IMR-90 (cell line): Measurements from ENCODE around the gene FH. TPM values are rescaled to one million over a fixed set of nuclear protein-coding genes. Genes with fewer than 3 reads are reported as not detected.

Source experiments
- ATAC-seq: fragments of 200-7000 bp; cut with Tn5 transposase; 2 replicates; pipeline ENCODE4 v1.9.1; 2020; ENCODE audit warnings: low read depth, mild to moderate bottlenecking, moderate library complexity
- BruUV-seq: library from RNA; stranded (reverse); fragments of 400-500 nt; replicated peaks from 2 replicates; lab custom pipeline; 2021; lab: Mats Ljungman, UMichigan
- CTCF ChIA-PET: fragments of 300-600 bp; formaldehyde crosslinking; extraction: SDS; loops from one replicate; lab custom pipeline; 2021; ENCODE audit warnings: antibody characterized with exemption; lab: Yijun Ruan, JAX
- POLR2A ChIA-PET: fragments of 300-600 bp; sonication (Branson Sonifier 250); formaldehyde crosslinking; loops from one replicate; lab custom pipeline; 2022; ENCODE audit warnings: antibody characterized with exemption; ENCODE audit not compliant: unreplicated experiment; lab: Charles Lee
- DNase-seq: peaks from one replicate; pipeline ENCODE4 v3.0.0; 2013
- H2AFZ ChIP-seq: replicated peaks from 2 replicates; pipeline ENCODE3; 2013; ENCODE audit warnings: low read length, mild to moderate bottlenecking; ENCODE audit not compliant: poor library complexity
- H2AK5ac ChIP-seq: 2 replicates; pipeline ENCODE4 v1.6.1; 2013; ENCODE audit warnings: low read depth, low read length, inconsistent platforms
- H2AK9ac ChIP-seq: replicated peaks from 2 replicates; pipeline ENCODE3; 2013; ENCODE audit warnings: mild to moderate bottlenecking, low read depth, low read length, moderate library complexity; ENCODE audit not compliant: poor library complexity
- H2BK120ac ChIP-seq: 2 replicates; pipeline ENCODE4 v1.6.1; 2013; ENCODE audit warnings: low read depth, low read length, inconsistent platforms
- H2BK15ac ChIP-seq: 3 replicates; pipeline ENCODE4 v1.6.1; 2013; ENCODE audit warnings: low read depth, low read length, inconsistent platforms
- H2BK20ac ChIP-seq: 2 replicates; pipeline ENCODE4 v1.6.1; 2013; ENCODE audit warnings: low read depth, mild to moderate bottlenecking, inconsistent platforms, low read length, moderate library complexity
- H2BK5ac ChIP-seq: 2 replicates; pipeline ENCODE4 v1.6.1; 2013; ENCODE audit warnings: mild to moderate bottlenecking, low read depth, low read length, inconsistent platforms; ENCODE audit not compliant: poor library complexity, severe bottlenecking
- H3K14ac ChIP-seq: replicated peaks from 2 replicates; pipeline ENCODE4 v1.6.1; 2013; ENCODE audit warnings: low read depth, low read length, inconsistent platforms
- H3K18ac ChIP-seq: 2 replicates; pipeline ENCODE4 v1.6.1; 2013; ENCODE audit warnings: low read depth, low read length, control low read depth
- H3K23ac ChIP-seq: 2 replicates; pipeline ENCODE4 v1.6.1; 2013; ENCODE audit warnings: low read depth, low read length, inconsistent platforms
- H3K27ac ChIP-seq: 2 replicates; pipeline ENCODE4 v1.5.1; 2013; ENCODE audit warnings: mild to moderate bottlenecking, control low read depth, low read length; ENCODE audit not compliant: insufficient read depth
- H3K27me3 ChIP-seq: 2 replicates; pipeline ENCODE4 v1.6.1; 2013; ENCODE audit warnings: low read length; ENCODE audit not compliant: control insufficient read depth, insufficient read depth
- H3K36me3 ChIP-seq: 2 replicates; pipeline ENCODE4 v1.6.1; 2013; ENCODE audit warnings: low read length, mixed read lengths; ENCODE audit not compliant: control insufficient read depth, insufficient read depth
- H3K4ac ChIP-seq: 2 replicates; pipeline ENCODE4 v1.6.1; 2013; ENCODE audit warnings: low read depth, low read length, inconsistent platforms
- H3K4me1 ChIP-seq: 2 replicates; pipeline ENCODE4 v1.6.1; 2013; ENCODE audit warnings: low read length, mixed read lengths; ENCODE audit not compliant: control insufficient read depth, insufficient read depth
- H3K4me2 ChIP-seq: 2 replicates; pipeline ENCODE4 v1.6.1; 2013; ENCODE audit warnings: low read depth, mild to moderate bottlenecking, control low read depth, low read length, moderate library complexity
- H3K4me3 ChIP-seq: 2 replicates; pipeline ENCODE4 v1.5.1; 2013; ENCODE audit warnings: low read depth, mild to moderate bottlenecking, control low read depth, low read length, moderate library complexity; ENCODE audit not compliant: insufficient read depth
- H3K56ac ChIP-seq: 2 replicates; pipeline ENCODE4 v1.6.1; 2013; ENCODE audit warnings: low read length, inconsistent platforms; ENCODE audit not compliant: insufficient read depth; ENCODE audit errors: extremely low read depth
- H3K79me1 ChIP-seq, 2 experiments: 2 replicates each; pipeline ENCODE4 v1.6.1; 2013; ENCODE audit warnings: low read length in 2 of 2, inconsistent platforms in 1 of 2, low read depth in 1 of 2
- H3K9ac ChIP-seq: 2 replicates; pipeline ENCODE4 v1.6.1; 2013; ENCODE audit warnings: low read depth, low read length, control low read depth
- H3K9me1 ChIP-seq: 2 replicates; pipeline ENCODE4 v1.6.1; 2013; ENCODE audit warnings: low read length, inconsistent platforms; ENCODE audit not compliant: insufficient read depth
- H3K9me3 ChIP-seq: 2 replicates; pipeline ENCODE4 v1.6.1; 2013; ENCODE audit warnings: low read length; ENCODE audit not compliant: control insufficient read depth, insufficient read depth
- H4K20me1 ChIP-seq: 2 replicates; pipeline ENCODE4 v1.6.1; 2013; ENCODE audit warnings: low read length, inconsistent platforms; ENCODE audit not compliant: insufficient read depth
- H4K5ac ChIP-seq: 2 replicates; pipeline ENCODE4 v1.6.1; 2013; ENCODE audit warnings: mild to moderate bottlenecking, low read depth, low read length, control low read depth
- H4K8ac ChIP-seq, 2 experiments: 2 replicates each; pipeline ENCODE4 v1.6.1; 2013; ENCODE audit warnings: low read depth in 2 of 2, low read length in 2 of 2, control low read depth in 1 of 2, inconsistent platforms in 1 of 2
- H4K91ac ChIP-seq: 2 replicates; pipeline ENCODE4 v1.6.1; 2013; ENCODE audit warnings: low read depth, low read length, inconsistent platforms; ENCODE audit not compliant: insufficient read depth
- CEBPB ChIP-seq: IDR thresholded peaks from 2 replicates; pipeline ENCODE4 v1.6.1; 2012; ENCODE audit warnings: low read depth, low read length, improper control_type of control experiment
- MAFK ChIP-seq: IDR thresholded peaks from 2 replicates; pipeline ENCODE4 v1.6.1; 2012; ENCODE audit warnings: low read depth, low read length, improper control_type of control experiment
- MAZ ChIP-seq: IDR thresholded peaks from 2 replicates; pipeline ENCODE4 v1.6.1; 2012; ENCODE audit warnings: low read depth, mild to moderate bottlenecking, low read length, improper control_type of control experiment, moderate library complexity, borderline replicate concordance
- MXI1 ChIP-seq: IDR thresholded peaks from 2 replicates; pipeline ENCODE4 v1.6.1; 2012; ENCODE audit warnings: low read depth, mild to moderate bottlenecking, low read length, moderate library complexity, borderline replicate concordance
- SMC3 ChIP-seq: fragments of 150-350 bp; IDR thresholded peaks from 2 replicates; pipeline ENCODE4 v1.6.1; 2016; ENCODE audit warnings: low read depth, mild to moderate bottlenecking, antibody characterized with exemption, low read length, moderate library complexity
- WGBS, 2 experiments: methylation state at CpG; one replicate each; pipeline versions ENCODE4 v1.1.5 to v1.1.7; 2013; ENCODE audit warnings: missing lambda C conversion rate in 2 of 2; ENCODE audit not compliant: insufficient read length in 1 of 2; ENCODE audit errors: extremely low coverage in 2 of 2; 5-methylcytosine and 5-hydroxymethylcytosine counted together
- dilution Hi-C: fragments of 300-500 bp; cut with HindIII; formaldehyde crosslinking; loops from one replicate; pipeline ENCODE4 v1.14.3; 2018; ENCODE audit warnings: low sequenced_read_pairs; ENCODE audit not compliant: unreplicated experiment
- in situ Hi-C: fragments of 300-500 bp; cut with MboI; formaldehyde crosslinking; loops from 3 replicates; pipeline ENCODE4 v1.14.3; 2019; ENCODE audit warnings: low sequenced_read_pairs, inconsistent platforms, mixed read lengths
- intact Hi-C: fragments of 100-400 bp; cut with micrococcal nuclease; formaldehyde crosslinking; loops from 2 replicates; pipeline ENCODE4 v1.10.0; 2022
- polyA plus RNA-seq, 3 experiments: library from polyadenylated mRNA; depleted of rRNA; stranded (reverse); fragments of >200 nt; gene quantifications; 2 replicates each; pipeline ENCODE4 v1.2.3, GENCODE V29; 2012; ENCODE audit warnings: low replicate concordance in 1 of 3
- total RNA-seq: library from RNA; depleted of rRNA; stranded (reverse); fragments of >200 nt; gene quantifications from 2 replicates; pipeline ENCODE4 v1.2.3, GENCODE V29; 2012
- TF ChIP-seq, protein P1 (sequence below): fragments of 150-350 bp; IDR thresholded peaks from 2 replicates; pipeline ENCODE4 v1.6.1; 2017; ENCODE audit warnings: mild to moderate bottlenecking, antibody characterized with exemption, low read length, low read depth

Gene FH
- total and polyA plus RNA-seq, 2 of the 4 experiments (the other 2 are of a cell fraction): 75.5 to 78.7 TPM

DNA sequence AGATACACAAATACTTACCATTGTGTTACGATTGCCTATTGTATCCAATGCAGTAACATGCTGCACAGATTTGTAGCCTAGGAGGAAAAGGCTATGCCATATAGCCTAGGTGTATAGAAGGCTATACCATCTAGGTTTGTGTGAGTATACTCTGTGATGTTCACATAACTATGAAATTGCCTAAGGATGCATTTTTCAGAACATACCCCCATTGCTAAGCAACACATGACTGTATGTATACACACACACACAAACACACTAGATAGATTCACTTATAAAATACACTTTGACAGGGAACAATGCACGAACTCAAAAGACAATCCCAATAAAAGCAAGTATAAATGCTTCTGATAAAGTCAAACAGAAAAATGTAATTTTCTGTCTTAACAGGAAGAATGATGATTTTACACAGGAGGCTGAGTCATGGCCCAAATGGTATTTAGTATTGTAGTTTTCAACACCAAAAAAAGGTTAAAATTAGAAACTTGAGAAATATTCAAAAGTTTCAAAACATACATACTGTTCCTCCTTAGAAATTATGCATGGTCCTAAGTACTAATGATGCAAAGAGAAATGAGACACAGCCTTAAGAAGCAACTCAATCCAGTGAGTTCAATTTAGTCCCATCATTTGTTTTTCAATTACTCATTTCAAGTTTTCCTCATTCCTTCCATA, 12.2 kb downstream of the FH start:
- no peak overlapping the region for H3K14ac ChIP-seq
- no peak overlapping the region for H4K8ac ChIP-seq
- H2BK5ac ChIP-seq: no peak overlapping the region
- H3K27me3 ChIP-seq: no peaks in the 10 kb centered on the region
- no peak overlapping the region for H4K5ac ChIP-seq
- H3K56ac ChIP-seq: no peak overlapping the region
- no peak overlapping the region for H2BK20ac ChIP-seq
- no peak overlapping the region for H2BK15ac ChIP-seq
- H4K20me1 ChIP-seq: no peaks in the 10 kb centered on the region
- no TSS peak for BruUV-seq
- ChIA-PET POLR2A (no interaction called here), CTCF (no interaction called here)
- DNase-seq (peak; percentile 14), ATAC-seq (peak; percentile 46)
- intact Hi-C loops: no loop called here
- H3K9me3 ChIP-seq: no peaks in the 10 kb centered on the region
- no peak overlapping the region for H3K4ac ChIP-seq
- H2AK9ac ChIP-seq: no peak overlapping the region
- dilution Hi-C loops: no loop called here
- H3K9me1 ChIP-seq: no peaks in the 10 kb centered on the region
- no peak overlapping the region for H3K18ac ChIP-seq
- H3K36me3 ChIP-seq: peaks cover 24% of the 10 kb centered on the region
- no peak overlapping the region for H3K27ac ChIP-seq
- H3K4me3 ChIP-seq: no peak overlapping the region
- H2AK5ac ChIP-seq: no peak overlapping the region
- in situ Hi-C loops: loop anchor here (25.0 kb wide), 1 partner anchor 1320 kb away; no protein-coding TSS in a partner anchor
- no peak overlapping the region for H3K9ac ChIP-seq
- WGBS, 2 experiments: no CpG with 5 or more reads among the region's 2 CpGs
- H2AFZ ChIP-seq: no peak overlapping the region
- H3K4me2 ChIP-seq: no peak overlapping the region
- TF ChIP-seq MAZ (no peak), SMC3 (no peak), CEBPB (no peak), MAFK (no peak), MXI1 (no peak)
- TF ChIP-seq, protein P1, sequence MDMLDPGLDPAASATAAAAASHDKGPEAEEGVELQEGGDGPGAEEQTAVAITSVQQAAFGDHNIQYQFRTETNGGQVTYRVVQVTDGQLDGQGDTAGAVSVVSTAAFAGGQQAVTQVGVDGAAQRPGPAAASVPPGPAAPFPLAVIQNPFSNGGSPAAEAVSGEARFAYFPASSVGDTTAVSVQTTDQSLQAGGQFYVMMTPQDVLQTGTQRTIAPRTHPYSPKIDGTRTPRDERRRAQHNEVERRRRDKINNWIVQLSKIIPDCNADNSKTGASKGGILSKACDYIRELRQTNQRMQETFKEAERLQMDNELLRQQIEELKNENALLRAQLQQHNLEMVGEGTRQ: no peak
- no peak overlapping the region for H2BK120ac ChIP-seq
- H3K79me1 ChIP-seq: peaks cover 7 to 25% of the 10 kb centered on the region in 2 experiments
- no peaks in the 10 kb centered on the region for H3K4me1 ChIP-seq
- no peak overlapping the region for H4K91ac ChIP-seq
- no peak overlapping the region for H3K23ac ChIP-seq
